BJ (cell line): Measurements from ENCODE around the gene ARHGEF11. TPM values are rescaled to one million over a fixed set of nuclear protein-coding genes. Genes with fewer than 3 reads are reported as not detected.
A peak's percentile ranks its signal among the peaks of the same experiment; 100 is the strongest.

ENCODE experiments used
- CTCF ChIA-PET: fragments of 350-600 bp; formaldehyde crosslinking; extraction: SDS; loops from one replicate; lab custom pipeline; 2021; ENCODE audit warnings: antibody characterized with exemption, inconsistent platforms; lab: Yijun Ruan, JAX
- POLR2A ChIA-PET: fragments of 300-600 bp; sonication (Branson Sonifier 250); formaldehyde crosslinking; extraction: SDS; loops from one replicate; lab custom pipeline; 2021; ENCODE audit warnings: antibody characterized with exemption; lab: Charles Lee
- DNase-seq: peaks from one replicate; pipeline ENCODE4 v3.0.0-alpha.2; 2011; ENCODE audit warnings: low read depth
- H3K27me3 ChIP-seq: 2 replicates; pipeline ENCODE4 v1.6.0; 2011; ENCODE audit warnings: low read length; ENCODE audit not compliant: control insufficient read depth, insufficient read depth
- H3K36me3 ChIP-seq: 2 replicates; pipeline ENCODE4 v1.5.1; 2011; ENCODE audit warnings: low read length; ENCODE audit not compliant: control insufficient read depth, insufficient read depth
- H3K4me3 ChIP-seq: 2 replicates; pipeline ENCODE4 v1.5.1; 2011; ENCODE audit warnings: low read depth, mild to moderate bottlenecking, control low read depth, low read length
- CTCF ChIP-seq: IDR thresholded peaks from 2 replicates; pipeline ENCODE4 v1.5.1; 2011; ENCODE audit warnings: low read depth, mild to moderate bottlenecking, control low read depth, inconsistent platforms, low read length, moderate library complexity; ENCODE audit not compliant: insufficient read depth
- polyA plus RNA-seq: library from polyadenylated mRNA; depleted of rRNA; stranded (reverse); fragments of >200 nt; gene quantifications from 2 replicates; pipeline ENCODE4 v1.2.3, GENCODE V29; 2011

ARHGEF11 gene
- polyA plus RNA-seq, 1 experiment: 19.5 TPM

- ChIA-PET POLR2A (interaction anchor here (0.6 kb wide), 1 partner anchor 66 kb away, joined by 12 read pairs; no protein-coding TSS in a partner anchor), CTCF (interaction anchor here (0.8 to 13.1 kb wide), 12 partner anchors 8 to 237 kb away, joined by 3 to 298 read pairs (median 16); partner anchors contain the start of genes ISG20L2, METTL25B and PEAR1)
- DNase-seq: peak; percentile 35
- H3K36me3 ChIP-seq: no peaks in the 10 kb centered on the region; the same call in 1 of the 2 replicates
- H3K4me3 ChIP-seq: no peak overlapping the region
- no peak for TF ChIP-seq CTCF
- H3K27me3 ChIP-seq: peaks cover 20% of the 10 kb centered on the region
These were observed 119.4 kb downstream of the ARHGEF11 start for GRCh38 chr1:156926175-156926574.

GRCh38 chr1:156925154-156926010 is 120.2 kb downstream of the ARHGEF11 start:
- ChIA-PET CTCF (interaction anchor here (0.7 to 13.1 kb wide), 12 partner anchors 9 to 236 kb away, joined by 3 to 298 read pairs (median 6); partner anchors contain the start of genes ISG20L2, METTL25B and PEAR1), POLR2A (no interaction called here)
- peaks cover 20% of the 10 kb centered on the region for H3K27me3 ChIP-seq
- no peak for TF ChIP-seq CTCF
- DNase-seq: no peak
- no peaks in the 10 kb centered on the region; the same call in 1 of the 2 replicates for H3K36me3 ChIP-seq
- no peak overlapping the region for H3K4me3 ChIP-seq

- POLR2A ChIA-PET: no interaction called here
- DNase-seq: no peak
- CTCF ChIA-PET: interaction anchor here (0.6 to 13.1 kb wide), 10 partner anchors 23 to 235 kb away, joined by 3 to 298 read pairs (median 4); partner anchors contain the start of genes INSRR, NTRK1 and PEAR1
- peaks cover 20% of the 10 kb centered on the region for H3K27me3 ChIP-seq
- H3K4me3 ChIP-seq: no peak overlapping the region
- no peaks in the 10 kb centered on the region; the same call in 1 of the 2 replicates for H3K36me3 ChIP-seq
- no peak for TF ChIP-seq CTCF
These were observed 120.9 kb downstream of the ARHGEF11 start for GRCh38 chr1:156924478-156925153.

- H3K27me3 ChIP-seq: peaks cover 20% of the 10 kb centered on the region
- H3K36me3 ChIP-seq: no peaks in the 10 kb centered on the region; the same call in none of the 2 replicates
- ChIA-PET CTCF (interaction anchor here (0.6 to 13.1 kb wide), 8 partner anchors 31 to 234 kb away, joined by 3 to 298 read pairs (median 4); partner anchors contain the start of genes INSRR, NTRK1 and PEAR1), POLR2A (no interaction called here)
- no peak for TF ChIP-seq CTCF
- no peak for DNase-seq
- no peak overlapping the region for H3K4me3 ChIP-seq
These were observed 121.7 kb downstream of the ARHGEF11 start for GRCh38 chr1:156923670-156924477.
